Upper lobe of right lung (tissue), 1 donor: ENCODE data around the gene GRK1. TPM values are rescaled to one million over a fixed set of nuclear protein-coding genes. Genes with fewer than 3 reads are reported as not detected.

ENCODE experiments used
- ATAC-seq: fragments of 200-7000 bp; cut with Tn5 transposase; one replicate; pipeline ENCODE4 v1.9.1; 2020; ENCODE audit warnings: mild to moderate bottlenecking, moderate library complexity
- DNase-seq: peaks from one replicate; pipeline ENCODE4 v3.0.0-alpha.2; 2020
- H3K27ac ChIP-seq: fragments of 200-600 bp; one replicate; pipeline ENCODE4 v1.8.0; 2022
- H3K27me3 ChIP-seq: fragments of 200-600 bp; one replicate; pipeline ENCODE4 v1.8.0; 2022; ENCODE audit warnings: mild to moderate bottlenecking
- H3K36me3 ChIP-seq: fragments of 200-600 bp; one replicate; pipeline ENCODE4 v1.8.0; 2022
- H3K4me1 ChIP-seq: fragments of 200-600 bp; one replicate; pipeline ENCODE4 v1.8.0; 2022
- H3K4me3 ChIP-seq: fragments of 200-600 bp; one replicate; pipeline ENCODE4 v1.8.0; 2022; ENCODE audit warnings: mild to moderate bottlenecking
- H3K9me3 ChIP-seq: fragments of 200-600 bp; one replicate; pipeline ENCODE4 v1.8.0; 2022
- intact Hi-C: fragments of 100-400 bp; cut with DNase I; formaldehyde crosslinking; loops from one replicate; pipeline ENCODE4 v1.11.0; 2022
- total RNA-seq: library from RNA; stranded (reverse); fragmentation: NEBNext Ultra II Directional; extraction: Animal tissue kit (Norgen Biotek cat#: 25700); gene quantifications from one replicate; pipeline ENCODE4 v1.2.1, GENCODE V29; 2021
- TF ChIP-seq, protein P1 (sequence below): fragments of 200-600 bp; IDR thresholded peaks from one replicate; pipeline ENCODE4 v1.8.0; 2022; ENCODE audit warnings: antibody characterized with exemption
- donor health status: DM: no; HTN: yes; CAD: no; lungs with severe emphysema.

Gene GRK1
- total RNA-seq, 1 donor from 2014 or later = 0.09 TPM

DNA sequence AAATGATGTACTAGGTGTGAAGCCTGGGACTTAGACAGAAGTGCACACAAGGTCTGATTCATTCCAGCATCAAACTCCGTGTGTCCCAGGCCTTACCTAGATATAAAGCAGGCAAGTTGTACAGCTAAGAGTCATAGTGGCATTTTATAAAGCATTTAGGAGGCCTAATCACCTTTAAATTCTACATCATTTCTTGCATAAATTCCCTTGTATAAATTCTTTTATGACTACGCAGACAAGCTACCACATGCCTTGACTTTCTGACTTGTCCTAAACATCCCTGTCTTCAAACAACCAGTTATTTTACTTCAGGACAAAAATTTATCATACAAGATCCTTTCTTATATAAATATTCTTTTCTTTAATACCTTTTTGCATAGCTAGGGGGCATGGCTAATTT, 114.6 kb downstream of the GRK1 start:
- Histone ChIP-seq H3K4me1 (no peaks in the 10 kb centered on the region), H3K36me3 (no peaks in the 10 kb centered on the region), H3K27me3 (no peaks in the 10 kb centered on the region), H3K9me3 (no peaks in the 10 kb centered on the region), H3K27ac (no peak overlapping the region), H3K4me3 (no peak overlapping the region)
- DNase-seq (no peak), ATAC-seq (no peak)
- TF ChIP-seq, protein P1, sequence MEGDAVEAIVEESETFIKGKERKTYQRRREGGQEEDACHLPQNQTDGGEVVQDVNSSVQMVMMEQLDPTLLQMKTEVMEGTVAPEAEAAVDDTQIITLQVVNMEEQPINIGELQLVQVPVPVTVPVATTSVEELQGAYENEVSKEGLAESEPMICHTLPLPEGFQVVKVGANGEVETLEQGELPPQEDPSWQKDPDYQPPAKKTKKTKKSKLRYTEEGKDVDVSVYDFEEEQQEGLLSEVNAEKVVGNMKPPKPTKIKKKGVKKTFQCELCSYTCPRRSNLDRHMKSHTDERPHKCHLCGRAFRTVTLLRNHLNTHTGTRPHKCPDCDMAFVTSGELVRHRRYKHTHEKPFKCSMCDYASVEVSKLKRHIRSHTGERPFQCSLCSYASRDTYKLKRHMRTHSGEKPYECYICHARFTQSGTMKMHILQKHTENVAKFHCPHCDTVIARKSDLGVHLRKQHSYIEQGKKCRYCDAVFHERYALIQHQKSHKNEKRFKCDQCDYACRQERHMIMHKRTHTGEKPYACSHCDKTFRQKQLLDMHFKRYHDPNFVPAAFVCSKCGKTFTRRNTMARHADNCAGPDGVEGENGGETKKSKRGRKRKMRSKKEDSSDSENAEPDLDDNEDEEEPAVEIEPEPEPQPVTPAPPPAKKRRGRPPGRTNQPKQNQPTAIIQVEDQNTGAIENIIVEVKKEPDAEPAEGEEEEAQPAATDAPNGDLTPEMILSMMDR = no peak
- intact Hi-C loops = no loop called here

DNA sequence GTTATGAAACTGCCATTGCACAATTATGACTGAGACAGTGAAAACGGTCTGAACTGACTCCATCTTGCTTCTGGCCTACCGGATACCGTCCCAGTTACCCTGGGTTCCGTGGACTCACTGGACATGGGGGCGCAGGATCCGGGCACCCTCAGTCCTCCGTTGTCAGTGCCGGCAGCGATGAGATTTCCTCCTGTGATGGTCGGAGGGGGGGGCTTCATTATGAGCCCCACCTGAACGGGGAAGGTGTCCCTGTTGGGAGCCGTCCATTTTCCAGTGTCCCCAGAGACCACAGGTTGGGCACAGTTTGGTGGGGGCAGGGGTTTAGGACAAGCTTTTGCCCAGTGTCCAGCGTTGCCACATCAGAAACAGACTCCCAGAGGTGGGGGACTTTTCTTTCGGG, 115.5 kb downstream of the GRK1 start:
- ATAC-seq (no peak), DNase-seq (peak; percentile 27)
- Histone ChIP-seq H3K36me3 (no peaks in the 10 kb centered on the region), H3K4me1 (no peaks in the 10 kb centered on the region), H3K27ac (no peak overlapping the region), H3K27me3 (no peaks in the 10 kb centered on the region), H3K4me3 (no peak overlapping the region), H3K9me3 (no peaks in the 10 kb centered on the region)
- intact Hi-C loops = no loop called here
- TF ChIP-seq, protein P1 = no peak

DNA sequence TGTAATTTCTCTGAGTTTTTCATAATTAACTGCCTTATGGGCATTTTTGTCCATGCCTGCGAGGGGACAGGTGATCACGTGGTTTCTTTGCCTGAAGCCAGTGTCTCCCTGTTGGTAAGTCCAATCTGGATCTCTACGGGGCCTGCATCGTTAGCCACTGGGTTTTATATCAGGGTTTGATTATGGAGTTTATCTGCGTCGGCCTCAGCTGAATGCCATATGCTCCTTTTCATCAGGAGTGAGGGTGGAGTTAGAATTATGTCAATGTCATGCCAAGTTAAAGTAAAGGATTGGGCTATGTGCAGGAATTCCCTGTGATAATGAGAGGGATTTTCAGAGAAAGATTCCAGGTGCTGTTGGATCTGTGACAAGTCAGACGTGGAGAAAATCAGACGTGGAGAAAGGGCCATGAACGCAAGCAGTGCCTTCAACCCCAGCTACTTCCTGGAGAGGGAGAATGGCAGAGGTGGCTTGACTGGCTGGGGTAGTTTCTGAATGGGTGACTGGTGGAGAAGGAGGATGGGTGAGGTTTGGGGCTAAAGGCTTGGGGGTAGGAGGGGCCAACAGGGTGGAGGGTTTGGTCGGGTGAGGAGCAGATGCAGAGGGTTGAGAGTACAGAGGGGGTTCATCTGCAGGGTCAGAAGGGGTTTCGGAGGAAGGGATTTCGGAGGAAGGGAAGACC, 116.3 kb downstream of the GRK1 start:
- no peaks in the 10 kb centered on the region for H3K27me3 ChIP-seq
- no peak overlapping the region for H3K27ac ChIP-seq
- peak; percentile 11 for DNase-seq
- intact Hi-C loops = no loop called here
- no peak for ATAC-seq
- no peaks in the 10 kb centered on the region for H3K36me3 ChIP-seq
- H3K9me3 ChIP-seq = no peaks in the 10 kb centered on the region
- H3K4me1 ChIP-seq = no peaks in the 10 kb centered on the region
- TF ChIP-seq, protein P1 = no peak
- H3K4me3 ChIP-seq = no peak overlapping the region

DNA sequence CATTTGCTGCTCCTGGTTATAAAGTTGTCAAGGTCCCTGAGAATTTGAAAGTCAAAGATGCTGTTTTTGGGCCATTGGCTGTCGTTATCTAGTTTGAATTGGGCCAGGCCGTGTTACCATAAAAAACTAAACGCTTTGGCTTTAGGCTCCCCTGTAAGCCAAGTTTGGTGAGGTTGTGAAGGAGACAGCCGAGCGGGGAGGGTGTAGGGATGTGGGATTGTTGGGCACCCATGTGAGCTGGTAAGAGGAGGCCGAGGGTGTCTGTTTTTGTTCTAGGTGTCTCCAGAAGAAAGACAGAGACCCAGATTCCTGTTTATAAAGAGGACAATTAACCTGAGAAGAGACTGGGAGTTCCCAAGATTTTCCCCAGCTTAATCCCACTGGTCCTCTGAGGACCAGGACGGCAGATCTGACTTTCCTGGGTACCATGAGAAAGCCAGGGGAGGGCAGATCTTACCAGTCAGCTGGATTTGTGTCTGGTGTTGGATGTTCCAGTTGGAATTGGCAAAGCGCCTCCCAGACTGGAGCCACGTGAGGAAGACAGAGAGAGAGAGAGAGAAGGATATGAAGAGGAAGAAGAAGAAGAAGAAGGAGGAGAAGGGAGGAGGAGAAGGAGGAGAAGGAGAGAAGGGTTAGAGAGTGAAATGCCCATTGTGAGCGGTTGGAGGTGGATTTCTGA, 117.1 kb downstream of the GRK1 start:
- no peaks in the 10 kb centered on the region for H3K9me3 ChIP-seq
- no peak for ATAC-seq
- intact Hi-C loops = no loop called here
- no peak overlapping the region for H3K27ac ChIP-seq
- H3K36me3 ChIP-seq = no peaks in the 10 kb centered on the region
- no peaks in the 10 kb centered on the region for H3K4me1 ChIP-seq
- TF ChIP-seq, protein P1 = no peak
- peak; percentile 40 for DNase-seq
- H3K27me3 ChIP-seq = no peaks in the 10 kb centered on the region
- H3K4me3 ChIP-seq = no peak overlapping the region

DNA sequence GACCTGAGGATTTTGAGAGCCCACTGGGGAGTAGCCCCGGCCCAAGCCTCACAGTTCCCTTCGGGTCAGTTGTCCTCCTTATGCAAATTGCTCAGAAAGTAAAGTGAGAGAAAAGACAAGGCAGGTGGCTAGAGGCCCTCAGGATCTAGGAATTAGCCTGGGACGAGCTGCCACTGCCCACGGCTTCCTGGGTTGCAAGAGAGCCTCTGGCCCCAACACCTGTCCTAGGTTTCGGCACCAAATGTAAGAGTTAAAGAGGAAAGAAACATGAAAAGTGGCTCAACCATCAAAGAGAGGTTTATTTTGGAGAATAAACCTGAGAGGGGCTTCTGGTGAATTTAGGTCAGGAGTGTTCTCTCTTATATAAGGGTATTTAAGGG, 117.6 kb downstream of the GRK1 start:
- no peaks in the 10 kb centered on the region for H3K36me3 ChIP-seq
- H3K27me3 ChIP-seq = no peaks in the 10 kb centered on the region
- H3K27ac ChIP-seq = no peak overlapping the region
- ATAC-seq (no peak), DNase-seq (peak; percentile 36)
- H3K4me3 ChIP-seq = no peak overlapping the region
- TF ChIP-seq, protein P1 = no peak
- intact Hi-C loops = no loop called here
- H3K9me3 ChIP-seq = no peaks in the 10 kb centered on the region
- H3K4me1 ChIP-seq = no peaks in the 10 kb centered on the region
